KG1 (cell line): ENCODE data around the gene WIZ.

ENCODE experiments used
- DNase-seq: peaks from one replicate; lab custom pipeline; 2025; lab: John Stamatoyannopoulos, UW

The WIZ gene

DNA sequence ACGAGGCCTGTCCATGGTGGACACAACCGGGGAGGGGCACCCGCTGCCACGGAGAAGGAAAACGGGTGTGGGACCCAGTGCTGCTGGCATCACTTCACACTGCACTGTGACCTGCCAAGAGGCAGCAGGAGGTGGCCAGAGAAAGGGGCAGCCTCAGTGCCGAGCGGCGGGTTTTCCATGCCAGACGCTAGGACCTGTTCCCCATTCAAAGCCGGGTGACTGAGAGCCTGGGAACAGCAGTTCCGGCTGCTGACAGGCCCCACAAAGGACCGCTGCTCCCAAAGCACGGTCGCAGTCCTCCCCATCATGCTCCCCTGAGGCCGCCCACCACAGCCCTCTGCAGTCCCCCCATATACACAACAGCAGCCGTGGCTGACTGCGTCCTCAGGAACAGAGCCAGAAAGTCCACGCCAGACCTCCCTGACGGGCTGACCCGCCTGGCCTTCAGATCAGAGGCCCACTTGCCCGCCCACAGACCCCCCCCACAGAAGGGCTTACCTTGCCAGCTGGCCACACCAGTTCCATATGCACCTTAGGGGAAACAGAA, 75.6 kb downstream of the WIZ start:
- no peak for DNase-seq

DNA sequence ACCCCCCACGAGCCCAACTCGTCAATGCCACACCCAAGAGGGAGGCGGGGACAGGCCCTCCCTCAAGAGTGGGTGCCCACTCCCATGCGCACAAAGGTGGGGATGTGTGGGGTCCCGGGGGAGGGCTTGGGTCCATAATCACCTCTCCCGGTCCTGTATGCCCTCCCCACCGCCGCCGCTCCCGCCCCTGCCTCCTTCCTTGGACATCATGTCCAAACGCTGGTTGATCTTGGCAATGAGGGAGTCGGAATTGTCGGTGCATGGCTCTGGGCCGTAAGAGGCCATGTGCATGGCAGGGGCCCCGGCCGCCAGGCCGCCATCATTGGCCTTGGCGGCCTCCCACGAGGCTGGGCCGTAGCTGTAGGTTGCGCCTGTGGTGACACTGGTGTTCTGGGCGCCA, 76.1 kb downstream of the WIZ start:
- no peak for DNase-seq

DNA sequence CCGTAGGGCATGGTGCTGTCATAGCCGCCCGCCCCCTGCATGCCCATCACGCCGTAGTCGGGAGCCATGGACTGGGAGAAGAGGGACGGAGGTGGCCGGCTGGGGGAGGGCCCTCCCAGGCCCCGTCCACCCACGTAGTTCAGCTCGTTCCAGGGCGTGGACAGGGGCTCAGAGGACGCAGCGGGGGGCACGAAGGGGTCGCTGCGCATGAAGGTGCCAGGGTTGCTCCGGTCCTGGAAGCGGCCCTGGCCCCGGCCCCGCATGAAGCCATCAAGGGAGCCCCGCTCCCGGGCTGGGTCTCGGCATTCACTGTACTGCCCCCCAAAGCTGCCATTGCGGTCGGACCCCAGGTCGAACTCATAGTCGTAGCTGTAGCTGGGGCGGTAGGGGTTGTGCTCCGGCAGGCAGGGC, 76.9 kb downstream of the WIZ start:
- no peak for DNase-seq

DNA sequence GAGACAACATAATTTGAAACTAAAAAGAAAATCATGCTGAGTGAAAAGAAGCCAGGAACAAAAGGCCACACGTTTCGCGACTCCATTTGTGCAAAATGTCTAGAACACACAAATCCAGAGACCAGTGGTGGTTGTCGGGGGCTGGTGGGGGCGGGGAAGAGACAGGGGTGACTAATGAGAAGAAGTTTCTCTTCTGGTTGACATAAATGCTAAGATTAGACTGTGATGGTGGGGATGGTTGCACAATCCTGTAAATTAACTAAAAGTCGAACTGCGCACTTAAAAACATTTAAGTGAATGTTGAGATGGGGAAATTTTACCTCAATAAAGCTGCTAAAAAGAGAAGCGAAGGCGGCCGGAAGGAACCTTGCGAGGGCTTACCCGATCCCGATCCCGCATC, 77.3 kb downstream of the WIZ start:
- DNase-seq, result no peak

DNA sequence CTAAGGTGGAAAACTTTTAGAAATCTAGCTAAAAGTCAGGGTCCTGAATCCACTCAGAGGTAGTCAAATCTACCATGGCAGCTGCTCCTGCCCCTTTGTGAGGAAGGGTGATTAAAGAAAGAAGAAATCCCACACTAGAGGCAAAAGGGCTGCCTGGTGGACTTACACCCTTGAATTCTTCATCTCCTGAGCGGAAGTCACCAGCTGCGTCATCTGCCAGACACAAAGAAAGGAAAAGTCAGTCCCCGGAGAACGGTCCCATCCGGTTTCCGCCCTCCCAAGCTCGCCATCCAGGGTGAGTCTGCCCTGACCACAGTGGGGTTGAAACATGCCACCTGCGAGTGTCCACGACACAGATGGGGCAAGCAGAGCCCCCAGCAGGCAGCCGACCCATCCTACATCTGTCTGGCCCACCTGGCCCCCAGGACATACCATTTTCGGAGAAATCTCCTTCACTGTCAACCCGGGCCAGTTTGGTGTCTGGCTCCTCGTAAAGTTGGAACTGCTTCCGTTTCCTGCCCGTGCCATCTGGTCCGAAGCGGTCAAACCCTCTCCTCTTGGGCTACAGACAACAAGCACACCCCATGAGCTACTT, 77.9 kb downstream of the WIZ start:
- no peak for DNase-seq

DNA sequence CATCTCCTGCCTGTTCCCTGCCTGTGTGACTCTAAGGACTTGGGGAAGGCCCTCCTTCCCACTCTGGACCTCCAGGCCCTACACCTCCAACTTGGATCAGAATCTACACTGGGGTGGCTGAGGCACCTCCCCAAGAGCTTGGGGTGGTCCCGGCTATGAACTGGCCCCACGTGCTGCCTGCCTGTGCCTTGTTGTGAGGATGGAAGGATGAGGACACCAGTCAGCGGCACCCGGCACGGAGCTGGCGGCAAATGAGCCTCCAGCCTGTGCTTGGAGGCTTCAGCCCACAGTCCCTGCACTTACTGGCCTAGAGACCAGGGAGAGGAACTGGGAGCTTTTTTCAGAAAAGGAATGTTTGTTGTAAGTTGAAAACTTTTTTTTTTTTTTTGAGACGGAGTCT, 78.6 kb downstream of the WIZ start:
- no peak for DNase-seq
